Hepatocyte (in vitro differentiated cells): ENCODE results near the gene SNTG2. TPM values are rescaled to one million over a fixed set of nuclear protein-coding genes. Genes with fewer than 3 reads are reported as not detected.

ENCODE experiments used
- DNase-seq: peaks from one replicate; pipeline ENCODE4 v3.0.0-alpha.2; 2016; ENCODE audit warnings: low spot score
- H2AFZ ChIP-seq: fragments of 200-600 bp; sonication (generic); 2 replicates; pipeline ENCODE4 v1.6.0; 2016; ENCODE audit warnings: antibody characterized with exemption, mild to moderate bottlenecking
- H3K27ac ChIP-seq: fragments of 200-600 bp; sonication (generic); 2 replicates; pipeline ENCODE4 v1.5.1; 2016; ENCODE audit warnings: mild to moderate bottlenecking
- H3K27me3 ChIP-seq: fragments of 200-600 bp; sonication (generic); 2 replicates; pipeline ENCODE4 v1.6.1; 2016
- H3K36me3 ChIP-seq: fragments of 200-600 bp; sonication (generic); replicated peaks from 2 replicates; pipeline ENCODE4 v1.5.1; 2016; ENCODE audit warnings: low read depth; ENCODE audit not compliant: insufficient read depth
- H3K4me1 ChIP-seq: fragments of 200-600 bp; sonication (generic); 2 replicates; pipeline ENCODE4 v1.5.1; 2016; ENCODE audit warnings: mild to moderate bottlenecking, moderate library complexity; ENCODE audit not compliant: insufficient read depth
- H3K4me2 ChIP-seq: fragments of 200-600 bp; sonication (generic); 2 replicates; pipeline ENCODE4 v1.6.0; 2016
- H3K4me3 ChIP-seq: fragments of 200-600 bp; sonication (generic); 2 replicates; pipeline ENCODE4 v1.5.1; 2016; ENCODE audit warnings: mild to moderate bottlenecking
- H3K79me2 ChIP-seq: fragments of 200-600 bp; sonication (generic); 2 replicates; pipeline ENCODE4 v1.6.0; 2017; ENCODE audit warnings: mild to moderate bottlenecking
- H3K9me2 ChIP-seq: fragments of 200-600 bp; sonication (generic); replicated peaks from 2 replicates; pipeline ENCODE4 v1.6.0; 2017; ENCODE audit warnings: mild to moderate bottlenecking; ENCODE audit not compliant: insufficient read depth
- H3K9me3 ChIP-seq: fragments of 200-600 bp; sonication (generic); 2 replicates; pipeline ENCODE4 v1.5.1; 2016; ENCODE audit warnings: low read depth, mild to moderate bottlenecking
- H4K20me1 ChIP-seq: fragments of 200-600 bp; sonication (generic); 2 replicates; pipeline ENCODE4 v1.6.0; 2016; ENCODE audit warnings: mild to moderate bottlenecking; ENCODE audit not compliant: insufficient read depth, poor library complexity, severe bottlenecking
- CTCF ChIP-seq: fragments of 200-600 bp; sonication (generic); IDR thresholded peaks from 2 replicates; pipeline ENCODE4 v1.5.1; 2016; ENCODE audit warnings: antibody characterized with exemption, mild to moderate bottlenecking; ENCODE audit not compliant: poor library complexity
- EZH2 ChIP-seq: fragments of 200-600 bp; sonication (generic); IDR thresholded peaks from 2 replicates; pipeline ENCODE4 v1.6.1; 2016; ENCODE audit warnings: antibody characterized with exemption, mild to moderate bottlenecking, borderline replicate concordance
- EZH2phosphoT487 ChIP-seq: fragments of 200-600 bp; sonication (generic); IDR thresholded peaks from one replicate; pipeline ENCODE4 v1.6.1; 2018; ENCODE audit warnings: antibody characterized with exemption, mild to moderate bottlenecking, low read depth, moderate library complexity; ENCODE audit not compliant: unreplicated experiment, severe bottlenecking
- WGBS: methylation state at CpG from one replicate; pipeline ENCODE4 v1.1.6; 2016; ENCODE audit warnings: low lambda C conversion rate; ENCODE audit errors: missing lambda C conversion rate; 5-methylcytosine and 5-hydroxymethylcytosine counted together
- polyA plus RNA-seq: library from polyadenylated mRNA; unstranded; fragments of >200 nt; fragmentation: Nextera tagmentation; extraction: Ambion mirVana; gene quantifications from 2 replicates; pipeline ENCODE4 v1.2.1, GENCODE V29; 2016
- total RNA-seq: library from RNA; depleted of rRNA; stranded (reverse); fragments of >200 nt; gene quantifications from 2 replicates; pipeline ENCODE4 v1.2.3, GENCODE V29; 2014

SNTG2 gene
- total and polyA plus RNA-seq, 2 experiments from 2014 or later, result not detected

GRCh38 chr2:1077911-1078310 lies 127.3 kb downstream of the SNTG2 start:
- TF ChIP-seq EZH2 (no peak), CTCF (no peak), EZH2phosphoT487 (no peak)
- Histone ChIP-seq H3K36me3 (no peaks in the 10 kb centered on the region), H3K4me1 (no peaks in the 10 kb centered on the region), H3K27ac (no peak overlapping the region), H3K27me3 (no peaks in the 10 kb centered on the region), H2AFZ (no peak overlapping the region), H3K4me3 (no peak overlapping the region), H3K9me2 (no peaks in the 10 kb centered on the region), H3K4me2 (no peak overlapping the region), H3K9me3 (no peaks in the 10 kb centered on the region), H4K20me1 (no peaks in the 10 kb centered on the region), H3K79me2 (no peaks in the 10 kb centered on the region)
- whole genome bisulfite sequencing, result 71% methylated on average over 9 of the region's 9 CpGs
- DNase-seq, result no peak

- Histone ChIP-seq H3K9me2 (no peaks in the 10 kb centered on the region), H3K4me2 (no peak overlapping the region), H3K9me3 (no peaks in the 10 kb centered on the region), H3K36me3 (no peaks in the 10 kb centered on the region), H3K79me2 (no peaks in the 10 kb centered on the region), H3K4me1 (no peaks in the 10 kb centered on the region), H4K20me1 (no peaks in the 10 kb centered on the region), H3K27me3 (no peaks in the 10 kb centered on the region), H3K27ac (no peak overlapping the region), H3K4me3 (no peak overlapping the region), H2AFZ (no peak overlapping the region)
- no peak for DNase-seq
- no peak for TF ChIP-seq EZH2phosphoT487
- TF ChIP-seq CTCF, result no peak
- no peak for TF ChIP-seq EZH2
- WGBS, result 88% methylated on average over 10 of the region's 10 CpGs
These were observed 127.7 kb downstream of the SNTG2 start for GRCh38 chr2:1078326-1078725.

GRCh38 chr2:1079873-1080799 lies 129.5 kb downstream of the SNTG2 start:
- 89% methylated on average over 14 of the region's 15 CpGs for WGBS
- Histone ChIP-seq H3K4me3 (no peak overlapping the region), H2AFZ (no peak overlapping the region), H3K27me3 (no peaks in the 10 kb centered on the region), H3K9me2 (no peaks in the 10 kb centered on the region), H3K9me3 (no peaks in the 10 kb centered on the region), H3K36me3 (no peaks in the 10 kb centered on the region), H4K20me1 (no peaks in the 10 kb centered on the region), H3K4me2 (no peak overlapping the region), H3K27ac (no peak overlapping the region), H3K4me1 (no peaks in the 10 kb centered on the region), H3K79me2 (no peaks in the 10 kb centered on the region)
- TF ChIP-seq CTCF, result no peak
- no peak for TF ChIP-seq EZH2phosphoT487
- TF ChIP-seq EZH2, result no peak
- no peak for DNase-seq
